Loucy (cell line): ENCODE measurements around the gene LRRC37B.

Experiments used
- EZH2phosphoT487 ChIP-seq: fragments of 200-600 bp; IDR thresholded peaks from 2 replicates; pipeline ENCODE4 v1.6.1; 2018; ENCODE audit warnings: antibody characterized with exemption, mild to moderate bottlenecking, moderate library complexity, borderline replicate concordance
- TF ChIP-seq, protein P1 (sequence below): fragments of 200-600 bp; sonication (generic); conservative IDR thresholded peaks from 2 replicates; pipeline ENCODE4 v1.5.1; 2014; ENCODE audit warnings: mild to moderate bottlenecking, antibody characterized with exemption, low read length

DNA sequence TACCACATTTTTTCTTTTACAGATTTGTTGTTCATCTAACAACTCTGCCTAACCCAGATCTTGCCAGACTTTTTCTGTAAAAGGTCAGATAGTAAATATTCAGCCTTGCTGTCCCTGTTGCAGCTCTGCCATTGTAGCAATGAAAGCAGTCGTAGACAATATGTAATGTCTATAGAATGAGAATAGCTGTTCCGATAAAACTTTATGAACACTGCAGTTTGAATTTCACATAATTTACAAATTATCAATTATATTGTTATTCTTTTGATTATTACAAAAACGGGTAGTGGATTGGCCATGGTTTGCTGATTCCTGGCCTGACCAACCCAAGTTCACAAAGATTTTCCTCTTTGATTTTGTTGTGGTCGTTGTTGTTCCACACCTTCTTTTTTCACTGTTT lies 2.9 kb downstream of the LRRC37B start:
- TF ChIP-seq, protein P1, sequence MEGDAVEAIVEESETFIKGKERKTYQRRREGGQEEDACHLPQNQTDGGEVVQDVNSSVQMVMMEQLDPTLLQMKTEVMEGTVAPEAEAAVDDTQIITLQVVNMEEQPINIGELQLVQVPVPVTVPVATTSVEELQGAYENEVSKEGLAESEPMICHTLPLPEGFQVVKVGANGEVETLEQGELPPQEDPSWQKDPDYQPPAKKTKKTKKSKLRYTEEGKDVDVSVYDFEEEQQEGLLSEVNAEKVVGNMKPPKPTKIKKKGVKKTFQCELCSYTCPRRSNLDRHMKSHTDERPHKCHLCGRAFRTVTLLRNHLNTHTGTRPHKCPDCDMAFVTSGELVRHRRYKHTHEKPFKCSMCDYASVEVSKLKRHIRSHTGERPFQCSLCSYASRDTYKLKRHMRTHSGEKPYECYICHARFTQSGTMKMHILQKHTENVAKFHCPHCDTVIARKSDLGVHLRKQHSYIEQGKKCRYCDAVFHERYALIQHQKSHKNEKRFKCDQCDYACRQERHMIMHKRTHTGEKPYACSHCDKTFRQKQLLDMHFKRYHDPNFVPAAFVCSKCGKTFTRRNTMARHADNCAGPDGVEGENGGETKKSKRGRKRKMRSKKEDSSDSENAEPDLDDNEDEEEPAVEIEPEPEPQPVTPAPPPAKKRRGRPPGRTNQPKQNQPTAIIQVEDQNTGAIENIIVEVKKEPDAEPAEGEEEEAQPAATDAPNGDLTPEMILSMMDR: no peak
- no peak for TF ChIP-seq EZH2phosphoT487
